ENCODE results near the gene OVAAL. TPM values are rescaled to one million over a fixed set of nuclear protein-coding genes. Genes with fewer than 3 reads are reported as not detected.

Gene OVAAL
- total and polyA plus RNA-seq, 2 donors (not counting 1 experiment from before 2014, with no cell fraction given), result not detected

GRCh38 chr1:180609643-180610555, 51.1 kb downstream of the OVAAL start:
- H3K27me3 ChIP-seq (replicated peaks in 1 of 4; ENCODE audit: control extremely low read depth in 1 of 4, control insufficient read depth in 3 of 4, insufficient read depth in 4 of 4, low read length in 3 of 4), result no peaks in the 10 kb centered on the region
- intact Hi-C loops (cut with micrococcal nuclease), result no loop called here
- H3K4me1 ChIP-seq (ENCODE audit: control insufficient read depth in 2 of 2, insufficient read depth in 2 of 2, low read length in 2 of 2), result peaks cover 0 to 6% of the 10 kb centered on the region in 2 donors
- Mint-ChIP-seq H3K4me1 (peaks cover 9% of the 10 kb centered on the region), H3K27ac (no peak overlapping the region), H3K27me3 (no peaks in the 10 kb centered on the region), H3K9me3 (ENCODE audit: insufficient read depth) (no peaks in the 10 kb centered on the region), H3K4me3 (no peak overlapping the region)
- H3K36me3 ChIP-seq (replicated peaks in 1 of 2; ENCODE audit: control extremely low read depth in 1 of 2, control insufficient read depth in 1 of 2, extremely low read depth in 1 of 2, insufficient read depth in 2 of 2, low read length in 1 of 2), result no peaks in the 10 kb centered on the region
- CTCF ChIA-PET, result interaction anchor here (1.2 kb wide), 1 partner anchor 95 kb away, joined by 5 read pairs; no protein-coding TSS in a partner anchor
- H3K9me3 ChIP-seq (ENCODE audit: control extremely low read depth in 1 of 3, control insufficient read depth in 2 of 3, insufficient read depth in 1 of 3, low read length in 2 of 3), result no peaks in the 10 kb centered on the region
- ATAC-seq (ENCODE audit: low read depth) (no peak), DNase-seq (no peak)
- no peak overlapping the region for H3K9ac ChIP-seq (ENCODE audit: low read length)
- H4K20me1 ChIP-seq (ENCODE audit: control insufficient read depth, insufficient read depth, low read length, poor library complexity, severe bottlenecking), result no peaks in the 10 kb centered on the region
- H3K27ac ChIP-seq (ENCODE audit: low read length in 2 of 2), result no peak overlapping the region
- no peak overlapping the region for H3K4me3 ChIP-seq (ENCODE audit: control extremely low read depth in 1 of 5, extremely low read depth in 1 of 5, insufficient read depth in 1 of 5, low read depth in 2 of 5, low read length in 4 of 5)
- POLR2A ChIA-PET, result no interaction called here
- no peak overlapping the region for H3K4me2 ChIP-seq (replicated peaks; ENCODE audit: low read depth, low read length, poor library complexity, severe bottlenecking)
- WGBS (ENCODE audit: insufficient coverage), result 68% methylated on average over 3 of the region's 7 CpGs
- peak overlapping the region; percentile 65 for H2AFZ ChIP-seq (ENCODE audit: insufficient read depth, low read depth, low read length, poor library complexity, severe bottlenecking)
- no peaks in the 10 kb centered on the region for H3K79me2 ChIP-seq (ENCODE audit: control insufficient read depth, insufficient read depth, low read length)
- TF ChIP-seq, protein P1, sequence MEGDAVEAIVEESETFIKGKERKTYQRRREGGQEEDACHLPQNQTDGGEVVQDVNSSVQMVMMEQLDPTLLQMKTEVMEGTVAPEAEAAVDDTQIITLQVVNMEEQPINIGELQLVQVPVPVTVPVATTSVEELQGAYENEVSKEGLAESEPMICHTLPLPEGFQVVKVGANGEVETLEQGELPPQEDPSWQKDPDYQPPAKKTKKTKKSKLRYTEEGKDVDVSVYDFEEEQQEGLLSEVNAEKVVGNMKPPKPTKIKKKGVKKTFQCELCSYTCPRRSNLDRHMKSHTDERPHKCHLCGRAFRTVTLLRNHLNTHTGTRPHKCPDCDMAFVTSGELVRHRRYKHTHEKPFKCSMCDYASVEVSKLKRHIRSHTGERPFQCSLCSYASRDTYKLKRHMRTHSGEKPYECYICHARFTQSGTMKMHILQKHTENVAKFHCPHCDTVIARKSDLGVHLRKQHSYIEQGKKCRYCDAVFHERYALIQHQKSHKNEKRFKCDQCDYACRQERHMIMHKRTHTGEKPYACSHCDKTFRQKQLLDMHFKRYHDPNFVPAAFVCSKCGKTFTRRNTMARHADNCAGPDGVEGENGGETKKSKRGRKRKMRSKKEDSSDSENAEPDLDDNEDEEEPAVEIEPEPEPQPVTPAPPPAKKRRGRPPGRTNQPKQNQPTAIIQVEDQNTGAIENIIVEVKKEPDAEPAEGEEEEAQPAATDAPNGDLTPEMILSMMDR (IDR thresholded peaks at IDR 0.05), result no peak
- TF ChIP-seq EZH2 (IDR thresholded peaks at IDR 0.05; ENCODE audit: borderline replicate concordance, insufficient read depth, low read depth, low read length, poor library complexity, severe bottlenecking), result no peak

DNA sequence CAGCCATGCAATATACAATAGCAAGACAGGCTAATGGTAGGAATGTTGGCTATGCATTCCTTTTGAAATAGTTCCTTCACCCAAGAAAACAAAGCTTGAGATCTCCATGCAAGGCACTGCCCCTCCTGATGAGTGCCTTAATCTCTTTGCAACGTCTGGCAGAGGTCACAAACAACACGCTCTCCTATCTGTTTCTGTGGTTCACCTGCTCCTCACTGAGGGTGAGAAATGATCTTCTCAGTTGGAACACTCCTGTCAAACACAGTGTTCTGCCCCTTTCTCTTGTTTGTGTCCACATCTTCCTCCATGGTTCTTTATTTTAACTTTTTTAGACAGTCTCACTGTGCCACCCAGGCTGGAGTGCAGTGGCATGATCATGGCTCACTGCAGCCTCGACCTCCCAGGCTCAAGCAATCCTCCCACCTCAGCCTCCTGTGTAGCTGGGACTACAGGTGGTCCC, 51.8 kb downstream of the OVAAL start:
- no peak for ATAC-seq (ENCODE audit: low read depth)
- H3K9ac ChIP-seq (ENCODE audit: low read length), result no peak overlapping the region
- H3K27me3 Mint-ChIP-seq, result no peaks in the 10 kb centered on the region
- peak overlapping the region; percentile 76 for H2AFZ ChIP-seq (ENCODE audit: insufficient read depth, low read depth, low read length, poor library complexity, severe bottlenecking)
- no peak overlapping the region for H3K27ac Mint-ChIP-seq
- ChIA-PET POLR2A (no interaction called here), CTCF (no interaction called here)
- 100% methylated on average over 2 of the region's 3 CpGs for WGBS (ENCODE audit: insufficient coverage)
- H3K9me3 Mint-ChIP-seq (ENCODE audit: insufficient read depth), result no peaks in the 10 kb centered on the region
- H3K27me3 ChIP-seq (replicated peaks in 1 of 4; ENCODE audit: control extremely low read depth in 1 of 4, control insufficient read depth in 3 of 4, insufficient read depth in 4 of 4, low read length in 3 of 4), result no peaks in the 10 kb centered on the region
- no peak for DNase-seq
- no peak overlapping the region for H3K27ac ChIP-seq (ENCODE audit: low read length in 2 of 2)
- H3K36me3 ChIP-seq (replicated peaks in 1 of 2; ENCODE audit: control extremely low read depth in 1 of 2, control insufficient read depth in 1 of 2, extremely low read depth in 1 of 2, insufficient read depth in 2 of 2, low read length in 1 of 2), result no peaks in the 10 kb centered on the region
- H3K4me1 ChIP-seq (ENCODE audit: control insufficient read depth in 2 of 2, insufficient read depth in 2 of 2, low read length in 2 of 2), result peaks cover 0 to 6% of the 10 kb centered on the region in 2 donors
- H3K9me3 ChIP-seq (ENCODE audit: control extremely low read depth in 1 of 3, control insufficient read depth in 2 of 3, insufficient read depth in 1 of 3, low read length in 2 of 3), result no peaks in the 10 kb centered on the region
- peaks cover 9% of the 10 kb centered on the region for H3K4me1 Mint-ChIP-seq
- no peak overlapping the region for H3K4me3 Mint-ChIP-seq
- intact Hi-C loops (cut with micrococcal nuclease), result no loop called here
- H3K79me2 ChIP-seq (ENCODE audit: control insufficient read depth, insufficient read depth, low read length), result no peaks in the 10 kb centered on the region
- H3K4me3 ChIP-seq (ENCODE audit: control extremely low read depth in 1 of 5, extremely low read depth in 1 of 5, insufficient read depth in 1 of 5, low read depth in 2 of 5, low read length in 4 of 5), result no peak overlapping the region
- no peak for TF ChIP-seq EZH2 (IDR thresholded peaks at IDR 0.05; ENCODE audit: borderline replicate concordance, insufficient read depth, low read depth, low read length, poor library complexity, severe bottlenecking)
- TF ChIP-seq, protein P1 (IDR thresholded peaks at IDR 0.05), result no peak
- H4K20me1 ChIP-seq (ENCODE audit: control insufficient read depth, insufficient read depth, low read length, poor library complexity, severe bottlenecking), result no peaks in the 10 kb centered on the region
- no peak overlapping the region for H3K4me2 ChIP-seq (replicated peaks; ENCODE audit: low read depth, low read length, poor library complexity, severe bottlenecking)
